Smooth muscle cell of the pulmonary artery (primary cell): ENCODE results near the gene DHRS2. TPM values are rescaled to one million over a fixed set of nuclear protein-coding genes. Genes with fewer than 3 reads are reported as not detected.

Source experiments
- total RNA-seq: library from RNA; depleted of rRNA; stranded (reverse); fragments of >200 nt; gene quantifications from 2 replicates; pipeline ENCODE4 v1.2.3, GENCODE V29; 2014

DHRS2 gene
- total RNA-seq, result not detected in 2 replicates

DNA sequence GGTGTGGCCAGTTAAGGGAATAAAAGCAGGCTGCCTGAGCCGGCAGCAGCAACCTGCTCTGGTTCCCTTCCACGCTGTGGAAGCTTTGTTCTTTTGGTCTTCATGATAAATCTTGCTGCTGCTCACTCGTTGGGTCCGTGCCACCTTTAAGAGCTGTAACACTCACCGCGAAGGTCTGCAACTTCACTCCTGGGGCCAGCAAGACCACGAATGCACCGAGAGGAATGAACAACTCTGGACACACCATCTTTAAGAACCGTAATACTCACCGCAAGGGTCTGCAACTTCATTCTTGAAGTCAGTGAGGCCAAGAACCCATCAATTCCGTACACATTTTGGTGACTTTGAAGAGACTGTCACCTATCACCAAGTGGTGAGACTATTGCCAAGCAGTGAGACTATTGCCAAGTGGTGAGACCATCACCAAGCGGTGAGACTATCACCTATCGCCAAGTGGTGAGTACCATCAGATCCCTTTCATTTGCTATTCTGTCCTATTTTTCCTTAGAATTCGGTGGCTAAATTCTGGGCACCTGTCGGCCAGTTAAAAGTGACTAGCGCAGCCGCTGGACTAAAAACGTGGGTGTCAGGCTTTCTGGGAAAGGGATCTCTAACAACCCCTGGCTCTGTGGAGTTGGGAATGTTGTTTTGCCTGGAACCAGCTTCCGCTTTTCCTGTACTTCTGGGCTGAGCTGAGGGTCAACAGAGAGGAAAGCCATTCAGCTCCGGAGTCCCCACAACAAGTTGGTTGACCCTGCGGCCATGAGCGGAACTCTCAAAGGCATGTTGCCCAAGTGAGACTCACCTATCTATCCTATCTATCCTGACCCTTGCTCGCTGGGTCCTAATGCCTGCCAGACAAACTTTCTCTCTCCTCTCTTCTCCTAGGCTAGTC lies at the start of gene DHRS2:
TSS of gene DHRS2 (plus strand) at position 48 of the 895 bp plus-strand sequence. CDS start 2,501 bp downstream, outside the sequence.

Other genes with a start within 250 kb of the DHRS2 start
- gene MYH6, start 228.1 kb upstream of the DHRS2 start, total RNA-seq, result not detected in 2 replicates
- gene MYH7, start 200.7 kb upstream of the DHRS2 start, total RNA-seq, result not detected in 2 replicates
- 28.5 and 31.1 TPM in 2 replicates for gene NGDN, start 166.7 kb upstream of the DHRS2 start, total RNA-seq
- gene ZFHX2, start 84.6 kb upstream of the DHRS2 start, total RNA-seq, result 0.52 and 0.83 TPM in 2 replicates
- gene THTPA, start 80.1 kb upstream of the DHRS2 start, total RNA-seq, result 25.5 and 26.2 TPM in 2 replicates
- 10.2 and 10.6 TPM in 2 replicates for gene AP1G2, start 68.6 kb upstream of the DHRS2 start, total RNA-seq
- gene JPH4, start 57.6 kb upstream of the DHRS2 start, total RNA-seq, result not detected in 2 replicates